SK-N-MC (cell line): ENCODE results near the gene TAGAP.

Experiments used
- EZH2 ChIP-seq: fragments of 200-600 bp; sonication (generic); IDR thresholded peaks from one replicate; pipeline ENCODE4 v1.6.1; 2017; ENCODE audit warnings: antibody characterized with exemption
- POLR2AphosphoS5 ChIP-seq: IDR thresholded peaks from 2 replicates; pipeline ENCODE4 v1.6.1; 2012; ENCODE audit warnings: mild to moderate bottlenecking, low read depth, low read length, borderline replicate concordance

- TF ChIP-seq POLR2AphosphoS5 (no peak), EZH2 (no peak)
These were observed 57.1 kb downstream of the TAGAP start for GRCh38 chr6:158987657-158988056.
